Middle frontal gyrus (tissue), 1 donor: ENCODE results near the gene EDEM2.
"Not testable (repeated sequence)": the region's sequence is repeated elsewhere in the genome, so short reads cannot be mapped to it uniquely, and the experiment has no call there.

Experiments used
- DNase-seq: peaks from one replicate; pipeline ENCODE4 v3.0.0-alpha.2; 2015; ENCODE audit warnings: low spot score; ENCODE audit errors: extremely low spot score

Gene EDEM2

GRCh38 chr20:35168701-35169409 lies 21.7 kb upstream of the EDEM2 start:
- DNase-seq = not testable (repeated sequence)

- DNase-seq = no peak
Observed at GRCh38 chr20:35167787-35168186, 20.7 kb upstream of the EDEM2 start.

- no peak for DNase-seq
Observed at GRCh38 chr20:35166242-35166830, 19.2 kb upstream of the EDEM2 start.

- no peak for DNase-seq
Observed at GRCh38 chr20:35165221-35166185, 18.4 kb upstream of the EDEM2 start.

- DNase-seq = not testable (repeated sequence)
Observed at GRCh38 chr20:35164531-35164930, 17.4 kb upstream of the EDEM2 start.

GRCh38 chr20:35160341-35160740 lies 13.2 kb upstream of the EDEM2 start:
- not testable (repeated sequence) for DNase-seq

- DNase-seq = no peak
Observed at GRCh38 chr20:35156978-35157377, 9.8 kb upstream of the EDEM2 start.

GRCh38 chr20:35155936-35156335 lies 8.8 kb upstream of the EDEM2 start:
- DNase-seq = no peak

- DNase-seq = no peak
Observed at GRCh38 chr20:35151736-35152135, 4.6 kb upstream of the EDEM2 start.

GRCh38 chr20:35150846-35151579 lies 3.9 kb upstream of the EDEM2 start:
- no peak for DNase-seq

- DNase-seq = not testable (repeated sequence)
Observed at GRCh38 chr20:35147575-35148071, 487 bp upstream of the EDEM2 start.

- no peak for DNase-seq
Observed at GRCh38 chr20:35146299-35146919, 727 bp downstream of the EDEM2 start.

GRCh38 chr20:35145141-35145564 lies 2.0 kb downstream of the EDEM2 start:
- DNase-seq = peak; percentile 31

GRCh38 chr20:35144694-35145093 lies 2.4 kb downstream of the EDEM2 start:
- no peak for DNase-seq

- DNase-seq = no peak
Observed at GRCh38 chr20:35135867-35136586, 11.1 kb downstream of the EDEM2 start.

GRCh38 chr20:35134880-35135279 lies 12.3 kb downstream of the EDEM2 start:
- no peak for DNase-seq

GRCh38 chr20:35134472-35134871 lies 12.7 kb downstream of the EDEM2 start:
- no peak for DNase-seq

GRCh38 chr20:35133735-35134134 lies 13.4 kb downstream of the EDEM2 start:
- no peak for DNase-seq

- DNase-seq = no peak
Observed at GRCh38 chr20:35133031-35133430, 14.1 kb downstream of the EDEM2 start.

- no peak for DNase-seq
Observed at GRCh38 chr20:35131934-35132333, 15.2 kb downstream of the EDEM2 start.
